Superior temporal gyrus (tissue), 1 donor: ENCODE measurements around the gene TAX1BP1.
A peak's percentile ranks its signal among the peaks of the same experiment; 100 is the strongest.
"Not testable (repeated sequence)": the region's sequence is repeated elsewhere in the genome, so short reads cannot be mapped to it uniquely, and the experiment has no call there.

Experiments
- DNase-seq: peaks from one replicate; pipeline ENCODE4 v3.0.0-alpha.2; 2016; ENCODE audit errors: extremely low spot score

Gene TAX1BP1

DNA sequence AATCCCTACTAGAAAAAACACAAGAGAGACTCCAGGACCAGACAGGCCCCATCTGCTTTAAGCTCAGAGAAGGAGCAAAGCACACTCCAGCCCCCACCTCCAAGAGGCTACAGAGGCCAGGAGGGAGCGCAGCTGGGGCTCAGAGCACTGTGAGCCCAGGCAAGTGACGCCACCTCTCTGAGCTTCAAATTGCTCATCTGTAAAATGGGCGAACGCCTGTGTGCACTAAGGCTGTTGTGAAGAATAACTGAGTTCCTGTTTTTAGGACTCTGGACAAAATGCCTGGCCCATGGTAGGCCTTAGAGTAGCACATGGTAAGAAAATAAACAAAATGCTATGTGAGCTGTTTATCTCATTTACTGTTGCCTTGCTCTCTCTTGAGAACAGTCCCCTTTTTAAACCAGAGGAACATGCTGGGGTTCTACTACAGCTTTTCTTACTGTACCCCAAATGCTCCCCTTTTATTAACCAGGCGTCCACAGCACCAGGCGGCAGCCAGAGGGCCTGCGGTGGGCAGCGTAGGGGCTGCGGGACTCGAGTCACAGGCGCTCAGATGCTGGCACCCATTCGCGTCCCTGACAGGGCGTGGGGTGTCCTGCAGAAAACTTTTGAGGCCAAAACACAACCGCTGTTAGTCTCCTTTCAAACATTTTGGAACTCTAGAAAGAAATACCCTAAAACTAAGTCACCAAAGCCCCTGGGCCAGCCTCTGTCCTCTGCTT, 103.8 kb downstream of the TAX1BP1 start:
- DNase-seq, result no peak

DNA sequence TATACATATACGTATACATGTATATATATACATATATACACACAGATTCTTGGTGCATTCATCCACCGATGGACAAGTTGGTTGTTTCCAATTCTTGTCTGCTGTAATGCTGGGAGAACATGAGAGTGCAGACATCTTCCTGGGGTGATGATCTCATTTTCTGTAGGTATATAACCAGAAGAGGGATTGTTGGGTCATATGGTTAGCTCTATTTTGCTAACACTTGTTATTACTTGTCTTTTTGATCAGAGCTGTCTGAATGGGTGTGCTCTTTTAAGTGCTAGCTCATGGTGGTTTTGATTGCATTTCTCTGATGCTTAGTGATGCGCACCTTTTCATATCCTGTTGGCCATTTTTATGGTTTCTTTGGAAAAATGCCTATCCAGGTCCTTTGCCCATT, 106.4 kb downstream of the TAX1BP1 start:
- no peak for DNase-seq

DNA sequence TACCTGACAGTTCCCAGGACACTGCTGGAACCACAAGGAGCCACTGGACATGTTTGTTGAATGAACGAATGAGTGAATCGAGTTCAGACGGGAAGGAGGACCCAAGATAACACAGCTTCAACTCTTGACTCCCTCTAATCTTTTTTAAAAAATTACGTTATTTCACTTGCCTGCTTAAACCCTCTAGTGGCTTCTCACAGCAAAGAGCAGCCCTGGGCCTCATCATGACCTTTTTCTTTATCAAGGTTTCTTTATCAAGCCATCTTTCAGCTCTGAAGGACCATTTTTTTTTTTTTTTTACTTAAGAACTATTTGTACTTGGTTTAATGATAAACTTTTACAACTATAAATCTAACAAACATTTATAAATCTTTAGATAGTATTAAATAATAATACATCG, 110.6 kb downstream of the TAX1BP1 start:
- no peak for DNase-seq

DNA sequence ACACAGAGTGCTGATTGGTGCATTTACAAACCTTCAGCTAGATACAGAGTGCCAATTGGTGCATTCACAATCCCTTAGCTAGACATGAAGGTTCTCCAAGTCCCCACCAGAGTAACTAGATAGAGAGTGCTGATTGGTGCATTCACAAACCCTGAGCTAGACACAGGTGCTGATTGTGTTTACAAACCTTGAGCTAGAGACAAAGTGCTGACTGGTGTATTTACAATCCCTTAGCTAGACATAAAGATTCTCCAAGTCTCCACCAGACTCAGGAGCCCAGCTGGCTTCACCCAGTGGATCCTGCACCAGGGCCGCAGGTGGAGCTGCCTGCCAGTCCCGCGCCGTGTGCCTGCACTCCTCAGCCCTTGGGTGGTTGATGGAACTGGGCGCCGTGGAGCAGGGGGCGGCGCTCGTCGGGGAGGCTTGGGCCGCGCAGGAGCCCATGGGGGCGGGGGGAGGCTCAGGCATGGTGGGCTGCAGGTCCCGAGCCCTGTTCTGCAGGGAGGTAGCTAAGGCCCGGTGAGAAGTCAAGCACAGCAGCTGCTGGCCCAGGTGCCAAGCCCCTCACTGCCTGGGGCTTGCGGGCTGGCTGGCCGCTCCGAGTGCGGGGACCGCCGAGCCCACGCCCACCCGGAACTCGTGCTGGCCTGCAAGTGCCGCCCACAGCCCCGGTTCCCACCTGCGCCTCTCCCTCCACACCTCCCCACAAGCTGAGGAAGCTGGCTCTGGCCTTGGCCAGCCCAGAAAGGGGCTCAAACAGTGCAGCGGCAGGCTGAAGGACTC, 116.9 kb downstream of the TAX1BP1 start:
- DNase-seq, result not testable (repeated sequence)

DNA sequence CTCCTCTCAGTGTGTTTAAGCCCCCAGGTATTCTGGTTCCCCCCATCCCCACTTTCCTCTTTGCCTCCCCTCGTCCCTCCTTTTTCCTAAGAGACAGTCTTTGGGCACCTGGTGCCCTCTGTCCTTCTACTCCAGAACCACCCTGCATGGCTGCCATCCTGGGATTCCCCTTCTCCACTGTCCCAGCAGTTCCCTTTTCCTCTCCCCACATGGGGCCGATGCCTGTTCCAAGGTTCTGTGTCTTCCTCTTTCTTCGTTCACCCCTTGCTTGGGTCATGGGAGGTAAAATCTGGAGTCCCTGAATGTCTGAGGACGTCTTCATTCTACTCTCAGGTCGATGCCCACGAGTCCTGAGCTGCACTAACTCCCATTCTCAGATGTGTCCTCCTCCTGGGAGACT, 120.8 kb downstream of the TAX1BP1 start:
- no peak for DNase-seq

DNA sequence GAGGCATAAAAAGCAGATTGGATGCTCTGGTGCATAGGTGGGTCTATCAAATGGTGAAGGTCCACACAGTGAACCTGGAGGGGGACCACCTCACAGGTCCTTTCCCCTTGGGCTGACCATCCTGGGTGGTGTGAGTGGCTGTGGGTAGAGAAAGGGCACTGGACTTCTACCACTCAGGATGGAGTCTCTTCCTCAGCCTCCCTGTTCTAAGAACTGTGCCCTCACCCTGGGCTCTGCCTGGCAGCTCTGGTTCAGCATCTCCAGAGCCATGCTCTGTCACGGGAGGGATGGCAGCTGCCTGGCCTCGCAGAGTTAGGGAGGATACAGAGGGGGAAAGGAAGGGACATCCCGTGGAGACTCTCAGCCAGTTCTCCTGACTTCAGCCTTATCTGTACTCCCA, 121.8 kb downstream of the TAX1BP1 start:
- no peak for DNase-seq

DNA sequence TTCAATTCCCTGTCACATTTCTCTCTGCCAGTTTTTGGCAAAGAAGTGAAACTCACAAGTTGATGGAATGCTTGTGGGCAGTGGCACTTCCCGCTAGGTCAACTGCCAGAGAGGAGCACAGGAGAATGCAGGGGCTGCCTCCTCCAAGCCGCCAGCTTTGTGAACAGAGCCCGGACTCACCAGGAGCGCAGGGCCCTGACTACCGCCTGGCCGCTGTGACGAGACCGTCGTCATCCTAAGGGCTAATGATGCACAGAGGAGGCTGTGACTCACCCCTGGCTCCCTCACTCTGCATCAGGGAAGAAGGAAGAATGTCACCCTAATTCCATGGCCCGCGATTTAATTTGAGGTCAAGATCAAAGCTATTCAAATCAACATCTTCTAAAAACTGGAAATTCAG, 123.9 kb downstream of the TAX1BP1 start:
- no peak for DNase-seq

DNA sequence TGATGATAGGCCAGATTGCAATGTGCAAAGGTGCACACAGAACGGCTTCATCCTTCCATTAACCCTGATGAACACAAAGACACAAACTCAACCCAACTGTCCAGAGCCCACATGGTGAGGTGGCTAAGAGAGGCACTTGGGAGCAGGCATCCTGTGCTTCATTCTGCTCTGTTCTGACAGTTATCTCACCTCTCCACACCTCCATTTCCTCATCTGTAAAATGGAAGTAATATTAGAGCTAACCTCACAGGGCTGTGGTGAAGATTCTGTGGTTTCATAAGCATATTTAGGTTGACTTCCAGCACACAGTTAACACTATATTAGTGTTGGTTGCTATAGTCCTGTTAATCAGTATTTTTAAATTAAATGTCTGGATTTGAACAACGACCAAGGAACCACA, 126.3 kb downstream of the TAX1BP1 start:
- DNase-seq, result no peak

DNA sequence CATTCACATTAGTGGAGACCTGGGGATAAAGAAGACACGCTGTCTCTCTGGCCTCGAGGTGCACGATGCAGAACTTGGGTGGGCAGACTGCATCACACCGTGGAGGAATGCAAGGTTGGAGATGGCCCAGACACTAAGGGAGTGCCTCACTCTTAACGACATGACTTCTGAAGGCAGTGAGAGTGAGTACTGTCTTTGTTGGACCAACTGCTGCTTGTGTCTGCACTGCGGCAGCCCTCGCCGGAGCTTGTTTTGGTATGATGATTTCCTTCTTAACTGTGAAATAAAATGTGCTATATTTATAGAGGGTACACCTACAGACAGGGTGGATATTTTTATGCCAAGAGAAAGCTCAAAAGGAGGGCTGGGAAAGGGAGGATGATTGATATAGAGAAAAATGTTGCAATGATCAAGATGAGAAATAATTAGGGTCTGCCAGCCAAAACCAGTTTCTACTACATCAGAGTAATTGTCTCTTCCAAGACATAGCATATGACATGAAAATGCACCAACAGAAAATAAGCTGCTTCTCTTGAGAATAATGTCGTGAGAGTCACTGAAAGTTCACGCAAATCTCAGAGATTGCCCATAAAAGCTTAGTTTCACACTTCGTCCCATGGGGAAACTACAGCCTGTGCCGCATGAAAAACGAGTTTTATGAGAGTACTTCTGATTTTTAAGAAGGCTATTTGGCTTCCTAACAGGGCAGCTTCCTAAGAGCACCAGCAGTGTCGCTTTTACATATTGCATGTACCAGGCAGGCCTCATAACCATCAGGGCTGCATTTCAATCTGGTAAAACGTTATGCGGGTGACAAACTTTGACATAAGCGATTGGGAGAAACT, 127.1 kb downstream of the TAX1BP1 start:
- peak; percentile 35 for DNase-seq

DNA sequence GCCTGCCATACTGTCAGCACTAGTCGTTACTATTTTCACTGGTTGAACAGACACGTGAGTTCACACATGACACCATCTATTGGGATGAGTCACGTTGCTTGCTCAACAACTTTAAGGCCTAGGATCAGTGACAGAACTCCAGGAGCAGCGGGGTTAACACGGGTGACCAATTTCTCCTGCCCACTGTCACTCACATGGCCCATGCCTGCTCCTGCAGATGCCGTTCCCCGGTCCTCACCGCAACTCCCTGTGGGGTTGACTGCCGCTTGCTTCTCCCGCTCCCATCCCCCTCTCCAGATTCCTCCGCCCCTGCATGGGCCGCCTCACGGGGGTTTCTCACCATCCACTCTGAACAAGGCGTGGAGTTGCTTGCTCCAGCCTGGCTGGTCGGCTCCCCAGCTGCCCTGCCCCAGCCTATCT, 128.2 kb downstream of the TAX1BP1 start:
- DNase-seq, result no peak

DNA sequence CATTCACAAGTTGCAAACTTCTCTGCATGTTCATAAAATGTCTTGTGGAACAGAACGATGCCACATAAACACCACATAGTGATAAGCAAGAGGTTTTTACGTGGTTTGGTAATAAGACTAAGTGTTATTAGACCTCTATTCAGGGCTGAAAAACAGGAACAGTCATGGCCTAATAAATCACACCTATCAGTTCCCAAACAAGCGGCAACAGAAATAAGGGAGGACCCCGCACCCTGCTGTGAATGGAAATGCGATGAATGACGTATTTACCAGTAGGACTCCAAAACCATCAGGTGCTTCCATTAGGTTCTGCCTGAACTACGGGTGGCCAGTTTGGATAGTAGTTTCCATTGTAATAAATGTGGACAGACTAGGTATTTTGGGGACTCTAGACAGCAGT, 129.1 kb downstream of the TAX1BP1 start:
- DNase-seq, result no peak

DNA sequence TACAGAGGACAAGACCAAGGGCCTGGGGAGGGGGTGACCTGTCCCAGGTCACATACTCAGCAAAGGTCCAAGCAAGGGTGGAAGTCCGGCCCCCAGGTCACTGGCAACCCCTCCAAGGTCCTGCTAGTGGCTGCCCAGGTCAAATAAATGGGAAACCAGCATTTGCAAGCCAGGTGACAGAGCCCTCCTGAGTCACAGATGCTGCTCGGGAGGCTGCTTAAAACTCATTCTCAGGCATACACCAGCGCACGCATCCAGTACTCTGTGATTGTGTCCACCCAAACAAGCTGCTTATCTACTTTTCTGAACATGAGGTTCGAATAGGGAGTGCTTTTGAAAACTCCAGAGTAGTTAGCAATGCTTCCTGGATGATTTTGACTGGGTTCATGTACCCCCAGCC, 130.6 kb downstream of the TAX1BP1 start:
- no peak for DNase-seq

DNA sequence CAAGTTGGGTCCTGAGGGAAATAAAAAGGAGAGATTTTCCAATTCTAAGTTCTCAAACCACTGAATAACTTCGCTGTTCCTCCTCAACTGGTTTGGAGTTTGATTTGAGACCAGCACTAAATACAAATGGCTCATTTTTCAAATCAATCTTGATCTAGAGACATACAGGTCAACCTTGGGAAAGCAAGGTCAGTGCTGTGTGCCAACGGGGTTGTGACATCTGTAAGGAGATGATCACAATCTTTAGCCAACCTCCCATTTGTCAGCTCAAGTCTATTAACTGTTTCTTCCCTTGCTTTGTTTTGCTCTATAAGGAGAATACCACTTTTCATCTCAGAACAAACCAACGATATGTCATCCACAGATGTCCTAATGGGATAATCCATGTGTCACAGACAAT, 131.1 kb downstream of the TAX1BP1 start:
- no peak for DNase-seq

DNA sequence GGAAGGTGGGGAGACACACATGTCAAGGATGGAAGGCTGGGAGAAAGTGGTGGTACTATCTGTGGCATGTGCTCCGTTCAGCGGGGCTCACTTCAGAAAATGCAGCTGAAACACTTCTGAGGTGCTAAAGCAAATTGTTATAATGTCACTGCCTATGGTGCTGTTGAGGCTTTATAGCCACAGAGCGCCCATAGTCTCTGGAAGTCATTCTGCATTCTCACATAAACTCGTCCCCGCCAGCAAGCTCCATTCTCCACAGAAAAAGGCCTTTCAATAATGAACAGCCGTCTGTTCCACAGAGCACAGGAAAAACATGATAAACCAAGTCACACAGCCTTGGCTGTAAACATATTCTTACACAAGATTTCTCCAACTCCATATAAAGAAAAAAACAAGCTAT, 131.9 kb downstream of the TAX1BP1 start:
- DNase-seq, result peak; percentile 22

DNA sequence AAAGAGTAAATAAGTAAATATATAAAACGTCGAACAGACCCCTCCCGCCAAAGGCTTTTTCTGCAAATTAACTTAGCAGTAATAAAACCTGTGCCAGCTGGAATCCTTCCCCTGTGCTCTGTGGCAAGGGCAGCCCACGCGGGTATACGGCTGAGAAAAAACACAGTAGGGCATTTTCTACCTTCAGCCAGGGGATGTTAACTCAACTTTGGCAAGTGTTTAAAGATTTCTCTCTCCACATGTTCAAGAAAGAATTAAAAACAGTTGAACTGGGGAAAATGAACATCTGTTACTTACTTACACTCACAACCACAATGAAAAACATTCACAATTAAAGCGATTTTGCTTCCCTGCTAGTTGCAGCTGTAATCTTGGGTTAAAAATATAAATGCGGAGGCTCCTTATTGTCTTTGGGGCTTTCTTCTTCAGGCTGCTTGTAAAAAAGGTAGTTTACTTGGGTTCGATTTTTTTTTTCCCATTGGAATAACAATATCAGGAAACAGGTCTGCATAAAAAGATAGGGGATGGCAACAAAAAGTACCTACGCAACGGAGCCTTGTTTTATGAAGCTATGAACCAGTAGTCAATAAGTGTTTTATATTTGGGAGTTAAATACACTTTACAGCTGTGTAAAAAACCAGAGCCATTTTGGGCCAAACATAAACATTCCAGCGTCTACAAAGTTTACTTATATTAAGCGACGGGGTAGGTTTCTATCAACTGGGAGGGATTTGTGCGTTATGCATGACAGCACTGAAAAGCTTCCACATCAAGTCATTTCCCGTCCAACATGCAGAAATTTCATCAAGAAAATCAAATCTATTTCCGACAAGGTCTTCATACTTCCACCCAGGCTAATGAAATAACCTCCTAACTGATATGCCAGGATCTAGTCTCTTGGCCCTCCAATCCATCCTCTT, 132.7 kb downstream of the TAX1BP1 start:
- peak; percentile 34 for DNase-seq

DNA sequence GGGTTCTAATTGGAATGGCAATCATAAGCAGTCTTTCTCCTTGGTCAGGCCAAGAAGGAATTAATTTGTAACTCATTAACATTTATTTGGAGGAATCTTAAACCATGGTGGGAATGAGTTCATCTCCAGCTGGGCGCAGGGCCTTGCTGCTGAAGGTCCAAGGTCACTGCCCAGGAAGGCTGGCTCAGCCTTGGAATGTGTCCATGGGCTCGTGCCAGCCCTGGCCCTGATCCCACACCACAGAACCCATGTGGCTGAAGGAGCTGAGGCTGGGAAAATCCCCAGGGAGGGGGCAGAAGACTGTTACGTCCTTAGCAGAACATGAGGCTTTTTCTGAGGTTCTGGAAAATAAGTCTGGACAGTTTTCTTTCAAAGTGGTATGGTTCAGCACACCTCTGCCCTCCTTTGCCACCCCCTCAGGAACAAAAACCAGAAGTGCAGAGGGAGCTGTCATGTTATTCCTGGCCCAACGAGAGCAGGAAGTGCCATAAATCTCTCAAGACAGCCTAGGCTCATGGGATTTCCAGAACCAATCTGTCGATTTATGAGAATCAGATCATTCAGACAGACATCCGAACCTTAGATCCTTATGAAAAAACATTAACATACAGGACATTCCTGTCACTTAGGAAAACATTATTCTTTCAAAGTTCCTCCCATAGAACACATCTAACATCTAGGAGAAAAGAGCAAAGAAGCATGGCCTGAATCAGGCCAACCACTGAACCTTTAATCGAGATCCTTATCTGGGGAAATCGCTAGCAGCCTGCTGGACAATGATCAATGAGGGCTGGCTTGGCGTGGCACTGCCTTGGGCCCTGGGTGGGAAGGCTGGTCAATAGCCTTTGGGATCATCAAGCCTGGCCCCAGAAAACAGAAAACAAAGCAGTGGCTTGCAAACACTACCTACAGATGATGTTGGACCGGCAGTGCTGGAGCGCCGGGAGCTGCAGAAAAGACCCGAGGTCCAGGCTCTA, 134.3 kb downstream of the TAX1BP1 start:
- peak; percentile 59 for DNase-seq

DNA sequence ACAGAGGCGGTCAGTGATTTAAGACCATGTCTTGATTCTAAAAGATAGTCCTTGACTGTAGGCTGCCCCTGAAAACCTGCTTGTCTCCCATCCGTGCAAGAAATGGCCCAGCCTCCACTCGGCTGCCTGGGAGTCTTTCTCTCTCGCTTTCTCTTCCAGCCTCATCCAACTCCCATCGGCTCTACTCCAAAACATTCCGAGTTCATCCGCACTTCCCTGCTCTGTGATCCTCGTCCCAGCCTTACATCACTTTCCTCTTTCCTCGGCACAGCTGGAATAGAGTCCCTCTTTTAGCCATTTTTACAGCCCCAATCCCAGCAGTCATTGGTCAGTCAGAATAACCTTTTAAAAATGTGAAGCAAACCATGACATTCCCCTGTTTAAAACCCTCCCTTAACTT, 135.1 kb downstream of the TAX1BP1 start:
- DNase-seq, result no peak

DNA sequence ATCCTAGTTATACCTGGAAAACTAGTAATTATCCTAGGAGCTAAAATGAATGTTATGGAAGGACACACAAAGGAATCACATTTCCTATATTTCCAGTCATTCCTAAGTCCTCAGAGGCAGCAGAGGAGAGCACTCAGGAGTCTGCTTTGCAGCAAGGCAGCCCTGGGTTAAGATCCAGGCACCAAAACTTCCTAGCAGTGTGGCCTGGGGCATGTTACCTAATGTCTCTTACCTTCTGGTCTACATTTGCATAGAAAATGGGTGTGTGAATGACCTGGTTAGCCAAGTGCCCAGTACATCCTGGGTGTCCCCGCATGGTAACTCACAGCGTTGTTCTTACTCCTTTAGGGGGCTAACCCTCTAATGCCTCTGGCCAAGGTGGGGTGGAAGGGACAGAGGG, 135.9 kb downstream of the TAX1BP1 start:
- no peak for DNase-seq

DNA sequence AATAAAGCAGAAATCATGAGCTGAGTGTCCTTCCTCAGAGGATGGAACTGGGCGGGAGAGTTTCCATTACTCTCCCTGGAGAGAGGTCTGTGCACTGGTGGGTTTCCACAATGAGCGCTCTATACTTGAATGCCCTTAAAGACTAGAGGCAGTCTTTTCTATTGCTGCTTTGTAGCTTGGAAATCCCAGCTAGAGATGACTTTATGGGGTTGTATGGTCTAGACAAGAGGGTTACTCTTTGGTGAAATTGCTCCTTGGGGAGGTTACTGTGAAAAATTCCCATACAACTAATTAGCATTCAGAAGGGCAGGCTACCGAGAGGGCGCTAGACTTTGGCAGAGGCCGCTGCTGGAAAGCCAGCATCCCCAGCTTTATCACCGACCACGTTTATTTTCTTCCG, 136.8 kb downstream of the TAX1BP1 start:
- no peak for DNase-seq
